Uterine smooth muscle cell (primary cell): ENCODE measurements around the gene ERCC5. TPM values are rescaled to one million over a fixed set of nuclear protein-coding genes. Genes with fewer than 3 reads are reported as not detected.

Experiments
- total RNA-seq: library from RNA; depleted of rRNA; stranded (reverse); fragments of >200 nt; gene quantifications from 2 replicates; pipeline ENCODE4 v1.2.3, GENCODE V29; 2014

Gene ERCC5
- total RNA-seq = 65.7 and 73.0 TPM in 2 replicates

DNA sequence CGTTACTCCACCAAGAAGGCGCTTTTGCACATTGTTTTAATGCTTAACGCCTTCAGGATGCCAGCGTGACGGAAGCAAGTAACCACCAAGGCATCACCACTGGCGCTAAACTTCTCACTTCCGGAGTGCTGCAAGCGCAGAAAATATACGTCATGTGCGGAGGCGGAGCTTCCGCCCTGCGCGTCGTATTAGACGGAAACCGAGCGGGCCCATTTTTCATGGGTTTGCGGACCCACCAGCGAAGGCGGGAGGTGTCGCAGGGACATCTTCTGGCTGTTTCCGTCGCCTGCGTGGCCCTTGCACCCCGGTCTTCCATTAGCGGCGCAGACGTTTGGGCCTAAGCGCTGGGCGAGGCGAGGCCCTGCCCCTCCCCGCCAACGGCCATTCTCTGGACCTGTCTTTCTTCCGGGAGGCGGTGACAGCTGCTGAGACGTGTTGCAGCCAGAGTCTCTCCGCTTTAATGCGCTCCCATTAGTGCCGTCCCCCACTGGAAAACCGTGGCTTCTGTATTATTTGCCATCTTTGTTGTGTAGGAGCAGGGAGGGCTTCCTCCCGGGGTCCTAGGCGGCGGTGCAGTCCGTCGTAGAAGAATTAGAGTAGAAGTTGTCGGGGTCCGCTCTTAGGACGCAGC, at the start of gene ERCC5:
Gene ERCC5, plus strand, starts transcription at position 403 of the 631 bp plus-strand sequence. CDS start 235 bp downstream, outside the sequence.

DNA sequence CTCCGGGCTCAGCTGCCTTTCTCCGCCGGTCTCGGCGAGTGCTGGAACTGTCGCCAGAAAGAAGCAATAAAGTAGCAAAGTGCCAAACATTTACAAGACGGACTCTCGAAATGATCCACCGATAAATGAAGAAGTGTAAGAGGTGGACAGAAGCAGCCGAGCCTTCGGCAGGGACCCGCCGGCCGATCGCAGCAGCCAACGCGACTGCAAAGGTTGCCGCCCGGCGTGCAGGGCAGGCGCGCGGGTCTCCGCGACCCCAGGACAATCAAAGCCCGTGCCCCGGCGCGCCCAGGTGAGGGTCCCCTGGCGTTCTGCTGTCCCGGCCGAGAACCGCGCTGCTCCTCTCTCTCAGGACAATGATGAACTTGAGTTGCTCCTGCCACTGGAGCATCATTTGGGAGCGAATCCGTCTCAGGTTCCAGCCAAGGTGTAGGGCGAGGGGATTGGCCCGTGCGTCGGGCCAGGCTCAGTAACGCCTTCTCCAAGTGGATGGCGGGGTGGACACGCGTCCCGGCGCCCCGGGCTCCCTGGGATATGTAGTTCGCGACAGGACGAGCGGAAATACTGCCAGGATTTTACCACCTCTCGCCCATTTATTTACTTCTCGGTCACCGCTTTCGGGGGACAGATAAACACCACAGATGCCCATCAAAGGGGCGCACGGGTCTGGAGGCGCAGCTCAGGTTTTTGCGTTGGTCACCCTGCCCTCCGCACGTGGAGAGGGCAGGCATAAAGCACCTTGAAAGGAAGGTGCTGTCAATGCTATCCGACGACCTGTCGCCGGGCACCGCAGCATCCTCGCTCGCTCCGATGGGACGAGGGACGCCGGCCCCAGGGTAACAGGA, 47.0 kb upstream of the ERCC5 start, which contains the start of the genes BIVM and POGLUT2:
Gene BIVM, plus strand, starts transcription at position 539 of the 845 bp plus-strand sequence. CDS start 8,149 bp downstream, outside the sequence.
Gene POGLUT2, minus strand, starts transcription at position 396 of the 845 bp plus-strand sequence. Its CDS starts 306 bp downstream, at position 90.

Other genes with a start within 250 kb of the ERCC5 start
- gene TPP2, start 249.0 kb upstream of the ERCC5 start, total RNA-seq = 82.4 and 84.7 TPM in 2 replicates
- not detected in 2 replicates for gene METTL21C, start 151.0 kb upstream of the ERCC5 start, total RNA-seq
- gene TEX30, start 72.2 kb upstream of the ERCC5 start, total RNA-seq = 14.6 and 31.2 TPM in 2 replicates
- gene POGLUT2, start 47.1 kb upstream of the ERCC5 start, total RNA-seq = 14.1 and 20.1 TPM in 2 replicates
- 19.8 and 20.1 TPM in 2 replicates for gene BIVM, start 46.9 kb upstream of the ERCC5 start, total RNA-seq
- gene SLC10A2, start 220.4 kb downstream of the ERCC5 start, total RNA-seq = not detected in 2 replicates